ENCODE data around the gene GRM5.
"Not testable (repeated sequence)": the region's sequence is repeated elsewhere in the genome, so short reads cannot be mapped to it uniquely, and the experiment has no call there.

The GRM5 gene

DNA sequence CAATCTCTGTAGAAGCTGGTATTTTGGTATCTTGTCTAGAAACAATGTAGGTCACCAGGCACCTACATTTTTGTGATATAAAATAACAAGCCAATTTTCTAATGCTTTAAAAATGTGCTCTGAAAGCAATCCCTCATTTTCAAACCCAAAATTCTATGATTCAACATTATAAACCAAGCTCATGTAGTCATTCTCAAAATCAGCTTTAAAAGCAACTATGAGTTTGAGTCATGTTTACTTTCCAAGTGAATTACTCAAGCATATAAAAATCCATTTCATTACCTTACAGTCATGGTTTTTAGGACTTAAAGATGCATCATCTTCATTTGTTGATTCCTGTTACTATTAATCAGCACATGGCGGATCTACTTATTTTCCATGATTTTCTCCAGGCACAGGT, 216.4 kb downstream of the GRM5 start:
- no peak for DNase-seq (ENCODE audit: low read depth, low spot score)
- no peak overlapping the region for H3K4me3 ChIP-seq (ENCODE audit: low read length)

DNA sequence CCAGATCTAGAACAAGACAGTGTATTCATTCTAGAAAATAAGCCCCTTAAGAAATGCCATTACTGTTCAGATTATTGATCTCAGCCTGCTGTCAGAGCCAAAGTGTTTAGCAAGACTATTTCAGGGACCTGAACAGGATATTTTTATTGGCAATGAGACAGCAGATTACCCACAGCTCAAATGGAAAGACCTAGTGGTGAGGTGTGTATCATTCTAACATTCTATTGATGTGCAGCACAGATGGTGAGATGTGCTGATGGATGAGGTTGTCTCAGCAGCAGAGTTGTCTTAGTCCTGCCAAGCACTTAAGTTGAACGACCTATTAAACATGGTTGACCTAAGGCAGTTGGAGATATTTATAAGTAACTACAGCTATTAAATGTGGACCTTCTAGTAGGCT, 219.5 kb downstream of the GRM5 start:
- not testable (repeated sequence) for H3K4me3 ChIP-seq (ENCODE audit: low read length)
- peak; percentile 43 for DNase-seq (ENCODE audit: low read depth, low spot score)

DNA sequence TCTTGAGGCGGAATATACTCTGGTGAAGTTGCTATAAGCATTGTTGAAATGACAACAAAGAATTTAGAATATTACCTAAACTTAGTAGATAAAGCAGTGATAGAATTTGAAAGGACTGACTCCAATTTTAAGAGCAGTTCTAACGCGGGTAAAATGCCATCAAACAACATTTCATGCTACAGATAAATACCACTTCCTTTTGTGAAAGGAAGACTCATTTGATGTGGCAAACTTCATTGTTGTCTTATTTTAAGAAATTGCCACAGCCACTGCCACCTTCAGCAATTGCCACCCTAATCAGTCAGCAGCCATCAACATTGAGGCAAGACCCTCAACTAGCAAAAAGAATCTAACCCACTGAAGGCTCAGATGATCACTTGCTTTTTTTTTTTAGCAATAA, 220.8 kb downstream of the GRM5 start:
- not testable (repeated sequence) for H3K4me3 ChIP-seq (ENCODE audit: low read length)
- DNase-seq (ENCODE audit: low read depth, low spot score): peak; percentile 91

DNA sequence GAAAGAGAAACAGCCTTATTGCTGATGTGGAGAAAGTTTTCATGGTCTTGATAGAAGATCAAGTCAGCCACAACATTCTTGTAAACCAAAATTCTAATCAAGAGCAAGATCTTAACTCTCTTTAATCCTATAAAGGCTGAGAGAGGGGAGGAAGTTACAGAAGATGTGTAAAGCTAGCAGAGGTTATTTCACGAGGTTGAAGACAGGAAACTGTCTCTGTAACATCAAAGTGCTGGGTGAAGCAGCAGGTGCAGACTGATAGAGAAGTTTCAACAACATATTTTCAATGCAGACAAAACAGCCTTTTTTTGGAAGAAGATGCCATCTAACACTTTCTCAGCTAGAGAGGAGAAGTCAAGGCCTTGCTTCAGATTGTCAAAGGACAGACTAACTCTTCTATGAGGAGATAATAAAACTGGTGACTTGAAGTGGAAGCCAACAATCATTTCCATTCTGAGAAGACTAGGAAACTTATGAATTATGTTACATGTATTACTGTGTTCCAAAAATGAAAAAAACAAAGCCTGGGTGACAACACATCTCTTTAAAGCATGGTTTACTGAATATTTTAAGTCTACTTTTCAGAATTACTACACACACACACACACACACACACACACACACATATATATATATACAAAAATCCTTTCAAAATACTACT, 221.9 kb downstream of the GRM5 start:
- H3K4me3 ChIP-seq (ENCODE audit: low read length): peak overlapping the region; percentile 5; the same call in 1 of the 2 replicates
- DNase-seq (ENCODE audit: low read depth, low spot score): peak; percentile 97

DNA sequence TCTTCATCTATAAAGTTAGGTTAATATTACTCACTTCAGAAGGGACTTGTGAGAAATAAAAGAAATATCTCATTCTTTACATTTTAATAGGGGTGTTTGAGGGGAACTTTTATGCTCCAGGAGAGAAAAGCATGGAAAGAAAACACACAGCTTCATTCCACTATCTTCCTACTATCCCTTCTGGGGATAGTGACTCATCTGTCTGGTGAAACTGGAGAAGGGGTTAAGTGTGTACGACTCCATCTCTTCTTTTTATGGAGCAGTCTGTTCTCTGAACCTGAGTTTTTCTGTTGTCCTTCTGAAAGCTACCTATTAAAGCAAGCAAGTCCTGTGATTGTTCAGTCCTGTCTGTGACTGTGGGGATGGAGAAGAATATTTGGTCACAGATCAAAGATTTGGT, 227.6 kb downstream of the GRM5 start:
- DNase-seq (ENCODE audit: low read depth, low spot score); H3K4me3 ChIP-seq (ENCODE audit: low read length): not testable (repeated sequence)

DNA sequence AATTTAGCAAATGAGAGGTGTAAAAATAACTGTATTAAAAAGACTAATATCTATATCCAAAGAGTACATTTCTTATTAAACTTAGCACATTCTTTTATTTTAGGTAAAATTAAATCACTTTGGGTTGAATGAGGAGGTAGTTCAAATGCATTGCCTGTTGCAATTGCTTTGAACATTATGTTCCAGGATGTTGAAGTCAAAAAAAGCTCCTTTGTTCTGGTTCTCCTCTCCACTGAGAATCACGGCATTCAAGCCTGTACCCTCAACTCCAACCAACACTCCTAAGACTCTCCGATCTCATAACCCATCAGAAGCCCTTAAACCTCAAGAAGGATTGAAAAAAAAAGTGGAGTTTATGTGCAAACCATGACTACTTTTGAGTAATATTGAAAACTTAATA, 230.1 kb downstream of the GRM5 start:
- not testable (repeated sequence) for DNase-seq (ENCODE audit: low read depth, low spot score); H3K4me3 ChIP-seq (ENCODE audit: low read length)

DNA sequence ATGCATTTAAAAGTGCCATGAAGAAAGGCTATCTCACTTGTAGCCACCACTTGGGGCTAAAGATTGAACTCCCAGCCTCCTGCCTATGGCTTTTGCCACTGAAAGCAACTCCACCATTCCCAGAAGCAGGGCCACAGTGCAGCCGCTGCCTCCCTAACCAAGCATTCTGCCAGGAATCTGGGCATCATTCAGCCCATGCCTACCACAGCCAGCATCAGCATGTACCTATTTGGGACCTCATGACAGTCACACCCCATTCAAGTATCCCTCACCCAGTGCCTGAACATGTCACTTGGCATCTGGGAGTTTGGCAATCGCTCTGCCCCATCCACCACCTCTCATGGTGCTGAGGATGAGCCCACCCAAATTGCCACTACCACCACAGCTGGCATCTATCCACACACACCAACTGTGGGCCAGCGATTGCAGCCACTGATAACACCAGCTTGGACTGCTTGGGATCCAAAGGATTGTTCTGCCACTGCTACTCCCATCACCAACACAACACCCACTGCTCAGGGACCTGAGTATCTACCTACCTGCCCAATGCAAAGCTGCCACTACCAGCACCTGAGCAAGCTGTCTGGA, 234.4 kb downstream of the GRM5 start:
- no peak overlapping the region for H3K4me3 ChIP-seq (ENCODE audit: low read length)
- DNase-seq (ENCODE audit: low read depth, low spot score): no peak

DNA sequence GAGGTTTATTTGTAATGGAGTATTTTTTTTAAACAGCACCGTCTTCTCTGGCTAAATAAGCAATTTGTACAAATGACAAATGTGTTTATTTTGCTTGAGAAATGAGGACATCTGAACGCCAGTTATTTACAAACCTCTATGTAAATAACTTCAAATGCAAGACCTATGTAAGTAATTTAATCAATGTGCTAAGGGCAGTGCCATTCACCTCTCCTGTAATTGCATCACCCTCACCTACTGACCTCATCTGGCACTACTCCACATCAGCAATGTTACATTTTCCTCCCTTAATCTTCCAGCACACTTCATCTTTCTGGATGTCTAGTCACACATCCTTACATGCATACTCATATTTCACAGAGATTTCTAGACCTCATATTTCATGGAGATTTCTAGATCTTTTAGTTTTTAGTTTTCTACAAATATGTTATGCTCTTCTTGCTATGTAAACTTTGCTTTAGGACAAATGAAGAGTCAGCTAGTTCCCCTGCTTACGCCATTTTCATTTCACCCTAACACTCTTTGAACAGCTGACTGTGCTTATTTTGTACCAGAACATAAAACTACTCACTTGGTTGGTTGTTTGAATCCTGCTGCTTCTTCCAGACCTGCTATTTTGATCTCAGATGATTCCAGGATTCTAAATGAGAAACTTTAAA, 238.6 kb downstream of the GRM5 start:
- H3K4me3 ChIP-seq (ENCODE audit: low read length): no peak overlapping the region
- DNase-seq (ENCODE audit: low read depth, low spot score): no peak

DNA sequence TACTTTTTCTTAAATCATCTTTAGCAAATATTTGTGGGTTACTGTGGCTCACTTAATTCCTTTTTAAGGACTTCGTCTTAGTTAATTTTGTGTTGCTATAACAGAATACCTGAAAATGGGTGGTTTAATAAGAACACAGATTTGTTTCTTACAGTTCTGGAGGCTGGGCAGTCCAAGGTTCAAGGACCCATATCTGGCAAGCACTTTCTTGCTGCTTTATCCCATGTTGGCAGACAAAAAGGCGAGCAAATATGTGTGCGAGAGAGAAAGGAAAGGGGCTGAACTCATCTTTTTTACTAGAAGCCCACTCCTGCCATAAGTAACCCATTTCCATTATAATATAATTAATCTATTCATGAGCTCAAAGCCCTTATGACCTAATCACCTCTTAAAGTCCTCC, 246.2 kb downstream of the GRM5 start:
- no peak for DNase-seq (ENCODE audit: low read depth, low spot score)
- H3K4me3 ChIP-seq (ENCODE audit: low read length): no peak overlapping the region

DNA sequence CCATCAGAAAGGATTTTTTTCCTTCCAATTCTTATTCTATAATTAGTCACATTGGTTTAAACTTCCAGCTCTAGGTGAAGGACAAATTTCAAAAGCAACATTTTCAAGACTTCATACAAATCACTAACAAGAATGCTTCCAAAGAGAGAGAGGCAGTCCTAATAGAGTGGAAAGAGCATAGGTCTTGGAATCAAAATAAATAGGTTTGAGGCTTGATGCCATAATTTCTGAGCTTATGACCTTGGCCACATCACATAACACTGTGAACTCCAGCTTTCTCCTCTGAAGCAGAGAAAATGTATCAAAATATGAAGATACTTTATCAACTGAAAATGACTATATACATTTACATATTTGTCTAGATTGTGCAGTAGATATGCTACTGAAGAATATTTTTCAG, 246.8 kb downstream of the GRM5 start:
- DNase-seq (ENCODE audit: low read depth, low spot score): no peak
- no peak overlapping the region for H3K4me3 ChIP-seq (ENCODE audit: low read length)

DNA sequence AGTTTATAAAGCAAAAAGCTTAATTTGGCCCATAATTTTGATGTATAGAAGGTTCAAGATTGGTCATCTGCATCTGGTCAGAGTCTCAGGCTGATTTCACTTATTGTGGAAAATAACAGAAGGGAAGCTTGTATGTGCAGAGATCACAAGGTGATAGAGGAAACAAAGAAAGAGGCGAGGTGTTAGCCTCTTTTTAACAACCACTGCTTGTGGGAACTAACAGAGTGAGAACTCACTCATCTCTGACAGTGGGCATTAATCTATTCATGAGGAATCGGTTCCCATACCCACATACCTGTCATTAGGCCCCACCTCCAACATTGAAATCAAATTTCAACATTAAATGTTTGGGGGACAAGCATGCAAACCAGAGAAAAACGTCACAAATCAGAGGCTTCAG, 250.3 kb downstream of the GRM5 start:
- DNase-seq (ENCODE audit: low read depth, low spot score): no peak
- H3K4me3 ChIP-seq (ENCODE audit: low read length): no peak overlapping the region

DNA sequence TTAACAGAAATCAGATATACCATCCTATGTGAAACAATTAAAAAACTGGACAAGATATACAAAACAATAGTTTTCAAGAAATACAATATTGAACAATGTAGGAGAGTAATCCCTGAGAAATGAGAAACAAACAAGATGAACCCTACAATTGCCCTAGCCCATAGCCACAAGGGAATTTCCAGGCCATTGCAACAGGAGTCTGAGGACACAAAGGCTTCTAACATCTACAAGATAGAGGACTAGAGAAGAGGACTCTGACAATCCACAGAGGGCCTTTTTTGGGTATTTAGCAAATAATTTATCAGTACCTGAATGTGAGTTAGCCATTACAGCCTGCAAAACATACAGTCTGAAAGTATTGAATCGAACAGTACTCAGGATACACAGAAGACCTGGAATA, 251.7 kb downstream of the GRM5 start:
- no peak overlapping the region for H3K4me3 ChIP-seq (ENCODE audit: low read length)
- DNase-seq (ENCODE audit: low read depth, low spot score): no peak

DNA sequence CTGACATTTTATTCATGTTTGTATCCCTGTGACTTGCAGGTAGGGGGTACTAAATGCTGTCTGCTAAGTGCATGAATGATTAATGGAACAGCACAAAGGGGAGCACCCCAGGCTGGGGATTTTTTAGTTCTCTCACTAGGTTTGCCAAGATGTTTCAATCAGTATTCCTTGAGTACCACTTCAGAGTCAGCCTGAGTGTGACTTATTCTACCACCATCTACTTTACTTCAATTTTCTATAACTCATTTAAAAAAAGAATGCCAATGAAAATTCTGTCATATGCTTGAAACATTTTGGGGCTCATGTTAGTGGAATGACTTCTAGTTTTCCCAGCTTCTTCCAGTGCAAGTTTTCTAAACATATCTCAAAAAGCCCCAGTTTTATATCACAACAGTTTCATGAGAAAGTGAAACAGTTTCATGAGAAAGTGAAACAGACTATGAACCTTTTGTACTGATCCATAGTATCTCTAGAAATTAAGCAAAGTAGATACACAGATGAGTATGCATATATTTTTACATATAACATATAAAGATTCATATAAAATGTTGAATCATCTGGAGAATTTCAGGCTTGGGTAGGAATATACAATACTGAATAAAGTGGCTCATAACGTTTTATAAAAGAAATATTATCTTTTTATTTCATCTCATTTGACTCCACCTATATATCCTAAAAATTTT, 252.4 kb downstream of the GRM5 start:
- no peak overlapping the region for H3K4me3 ChIP-seq (ENCODE audit: low read length)
- no peak for DNase-seq (ENCODE audit: low read depth, low spot score)

DNA sequence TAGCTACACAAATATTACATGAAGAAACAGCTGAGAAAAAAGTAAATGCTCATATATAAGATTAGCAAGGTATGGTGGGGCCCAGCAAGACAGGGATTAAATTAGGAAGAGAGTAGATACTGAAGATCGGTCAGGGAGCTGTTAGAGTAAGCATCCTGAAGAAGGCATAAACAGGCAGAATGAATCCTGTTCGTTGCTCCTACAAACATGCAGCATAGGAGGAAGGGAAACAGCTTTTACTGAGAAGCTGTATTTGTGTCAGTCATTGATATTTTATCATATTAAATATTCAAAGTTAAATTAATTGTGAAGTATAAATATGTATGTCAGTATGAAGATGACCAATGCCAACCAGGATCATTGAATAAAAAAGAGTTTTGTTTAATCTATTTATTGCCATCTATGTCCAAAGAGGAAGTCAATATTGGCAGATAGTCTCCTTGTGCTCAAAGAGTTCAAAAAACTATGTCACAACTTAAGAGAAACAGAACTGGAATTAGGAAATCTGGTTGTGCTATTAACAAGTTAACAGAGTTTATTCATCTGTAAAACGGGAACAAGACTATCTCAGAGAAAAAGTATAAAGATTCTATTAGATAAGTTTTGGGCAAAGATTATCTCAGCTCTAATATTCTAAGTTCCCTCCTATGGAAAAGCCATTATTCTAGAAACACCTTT, 255.2 kb downstream of the GRM5 start:
- H3K4me3 ChIP-seq (ENCODE audit: low read length): no peak overlapping the region
- DNase-seq (ENCODE audit: low read depth, low spot score): no peak

DNA sequence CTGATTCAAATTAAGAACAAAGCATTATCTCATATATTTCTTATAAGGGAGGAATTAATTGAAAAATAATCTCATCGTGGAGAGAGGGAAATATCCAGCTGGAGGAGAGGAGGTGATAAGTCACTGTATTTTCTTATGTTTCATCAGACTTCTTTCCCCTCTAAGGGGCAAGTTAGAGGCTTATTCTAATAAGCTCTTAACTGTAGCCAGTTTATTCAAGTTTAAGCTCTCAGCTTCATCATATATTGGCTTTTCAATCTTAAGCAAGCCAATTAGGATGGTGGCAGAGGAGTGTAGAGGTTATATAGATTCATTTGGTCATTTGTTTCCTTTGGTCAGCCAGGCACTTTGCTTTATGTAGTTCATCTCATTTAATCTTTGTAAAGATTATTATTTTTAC, 256.7 kb downstream of the GRM5 start:
- H3K4me3 ChIP-seq (ENCODE audit: low read length): no peak overlapping the region
- DNase-seq (ENCODE audit: low read depth, low spot score): no peak

DNA sequence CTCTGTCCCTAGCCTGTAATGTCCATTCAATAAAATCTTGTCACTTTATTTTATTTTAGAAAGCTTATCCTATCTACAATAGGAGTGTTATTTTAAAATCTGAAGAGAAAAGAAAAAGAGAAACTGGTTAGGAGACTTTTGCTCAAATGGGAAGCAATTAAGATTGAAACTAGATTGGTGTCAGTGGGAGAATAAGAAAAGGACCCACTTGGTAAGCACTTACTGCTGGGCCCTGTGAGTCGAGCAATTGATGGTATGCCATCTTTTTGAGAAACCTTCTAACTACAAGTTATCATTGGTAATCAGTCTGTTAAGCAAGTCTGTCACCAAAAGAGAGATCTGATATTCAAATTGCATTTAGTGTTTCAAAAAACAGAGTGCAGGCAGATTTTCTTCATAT, 258.4 kb downstream of the GRM5 start:
- no peak for DNase-seq (ENCODE audit: low read depth, low spot score)
- no peak overlapping the region for H3K4me3 ChIP-seq (ENCODE audit: low read length)

DNA sequence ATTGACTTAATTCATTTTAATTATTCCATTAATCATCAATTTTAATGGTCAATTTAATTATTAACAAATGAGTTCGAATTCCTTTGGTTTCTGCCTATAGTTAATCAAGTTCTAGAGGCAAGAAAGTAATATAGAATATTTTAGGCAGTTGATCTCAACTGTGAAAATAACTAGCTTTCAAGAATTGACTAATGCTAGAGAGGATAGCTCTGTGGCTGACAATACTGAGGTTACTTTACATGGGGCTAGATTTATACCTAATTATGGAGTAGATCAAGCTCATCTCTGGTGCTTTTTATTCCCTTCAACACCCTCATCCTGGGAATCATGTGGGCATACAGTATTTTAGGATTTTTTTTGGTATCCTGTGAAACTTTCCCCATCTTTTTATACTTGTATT, 259.4 kb downstream of the GRM5 start:
- DNase-seq (ENCODE audit: low read depth, low spot score): no peak
- no peak overlapping the region for H3K4me3 ChIP-seq (ENCODE audit: low read length)

DNA sequence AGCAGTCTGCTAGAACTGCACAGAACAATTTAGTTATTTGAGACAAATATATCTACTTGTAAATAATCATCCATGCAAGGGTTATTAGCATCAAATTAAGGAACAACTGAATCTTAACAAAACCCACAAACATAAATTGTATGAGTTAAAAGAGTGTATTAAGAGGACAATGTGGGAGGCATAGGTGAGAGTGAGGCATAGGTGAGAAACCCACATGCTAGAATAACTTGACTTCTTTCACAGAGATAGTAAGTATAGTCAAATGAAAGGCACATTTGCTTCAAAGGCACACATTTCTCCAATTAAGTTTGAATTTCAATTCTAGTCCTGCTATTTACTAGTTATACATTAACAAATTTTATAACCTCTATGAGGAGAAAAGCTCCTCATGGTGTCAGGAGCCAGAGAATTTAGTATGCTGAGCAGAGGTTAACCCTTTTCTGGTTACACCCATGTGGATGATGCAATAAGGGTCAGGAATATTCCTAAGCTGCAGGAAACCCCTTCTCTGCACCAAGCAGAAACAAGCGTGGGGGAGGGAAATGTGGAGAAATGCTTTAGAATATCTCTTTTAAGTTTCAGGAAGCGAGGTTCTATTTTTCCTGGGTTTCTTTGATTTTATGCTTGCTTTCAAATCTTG, 264.2 kb downstream of the GRM5 start:
- H3K4me3 ChIP-seq (ENCODE audit: low read length): no peak overlapping the region
- DNase-seq (ENCODE audit: low read depth, low spot score): no peak

DNA sequence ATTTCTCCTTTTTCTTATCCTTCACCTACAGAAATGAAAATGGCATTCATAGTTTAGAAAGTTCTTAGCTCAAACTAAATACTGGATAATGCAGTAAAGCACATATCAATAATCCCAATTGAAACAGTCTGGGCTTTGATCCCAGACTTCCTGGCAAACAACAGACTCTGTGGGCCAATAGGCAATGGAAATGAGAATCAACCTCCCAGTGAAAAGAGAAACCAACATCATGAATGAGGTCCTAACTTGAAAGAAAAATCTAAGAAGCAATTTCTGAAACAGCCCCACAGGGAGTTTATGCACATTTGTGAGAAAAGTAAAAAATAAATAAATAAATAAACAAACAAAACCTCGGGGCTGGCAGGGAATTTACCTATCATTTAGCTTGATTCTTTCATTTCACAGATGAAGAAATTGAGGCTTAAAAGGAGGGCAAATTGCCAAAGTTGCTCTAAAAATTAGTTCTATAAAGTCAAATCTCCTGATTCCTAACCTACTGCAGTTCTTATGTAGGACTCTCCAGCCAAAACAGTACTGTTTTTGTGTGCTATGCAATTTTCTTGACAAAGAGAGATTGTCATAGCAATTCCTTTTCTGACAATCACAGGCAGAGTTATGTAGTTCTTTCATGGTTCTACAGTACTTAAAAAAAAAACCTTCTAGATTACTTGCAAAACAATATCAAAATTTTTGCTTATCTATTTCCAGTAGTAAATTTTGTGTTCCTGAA, 265.8 kb downstream of the GRM5 start:
- DNase-seq (ENCODE audit: low read depth, low spot score): no peak

More for the DNA sequence above, 265.8 kb downstream of the GRM5 start:
- H3K4me3 ChIP-seq (ENCODE audit: low read length): no peak overlapping the region
